Skeletal muscle satellite cell (primary cell): Measurements from ENCODE around the gene HLCS. TPM values are rescaled to one million over a fixed set of nuclear protein-coding genes. Genes with fewer than 3 reads are reported as not detected.

Experiments
- small RNA-seq: library from RNA; depleted of rRNA; stranded (forward); fragments of <200 nt; gene quantifications from one replicate; pipeline ENCODE3, GENCODE V24; 2012

The HLCS gene

Small RNAs within 50 kb of the gene (small RNA-seq; reads per million reads assigned to genes)
- not detected for gene RF00019
- 0.28 reads per million for gene RNA5SP491
